NB4 (cell line): ENCODE results near the gene MMAA.
"Not testable (repeated sequence)": the region's sequence is repeated elsewhere in the genome, so short reads cannot be mapped to it uniquely, and the experiment has no call there.

Experiments
- DNase-seq: peaks from one replicate; pipeline ENCODE4 v3.0.0; 2010; ENCODE audit warnings: low read depth
- H3K4me3 ChIP-seq: one replicate; pipeline ENCODE4 v1.5.1; 2011; ENCODE audit warnings: mild to moderate bottlenecking, low read depth, low read length, moderate library complexity
- CTCF ChIP-seq: IDR thresholded peaks from one replicate; pipeline ENCODE4 v1.5.1; 2012; ENCODE audit warnings: low read depth, low read length
- MYC ChIP-seq: IDR thresholded peaks from 2 replicates; pipeline ENCODE4 v1.6.1; 2011; ENCODE audit warnings: low read depth, low read length
- POLR2A ChIP-seq: IDR thresholded peaks from 2 replicates; pipeline ENCODE4 v1.6.1; 2011; ENCODE audit warnings: mild to moderate bottlenecking; ENCODE audit not compliant: insufficient read length; ENCODE audit errors: extremely low read depth
- TF ChIP-seq, protein P1 (sequence below): IDR thresholded peaks from 2 replicates; pipeline ENCODE4 v1.6.1; 2011; ENCODE audit warnings: low read depth, low read length

MMAA gene

DNA sequence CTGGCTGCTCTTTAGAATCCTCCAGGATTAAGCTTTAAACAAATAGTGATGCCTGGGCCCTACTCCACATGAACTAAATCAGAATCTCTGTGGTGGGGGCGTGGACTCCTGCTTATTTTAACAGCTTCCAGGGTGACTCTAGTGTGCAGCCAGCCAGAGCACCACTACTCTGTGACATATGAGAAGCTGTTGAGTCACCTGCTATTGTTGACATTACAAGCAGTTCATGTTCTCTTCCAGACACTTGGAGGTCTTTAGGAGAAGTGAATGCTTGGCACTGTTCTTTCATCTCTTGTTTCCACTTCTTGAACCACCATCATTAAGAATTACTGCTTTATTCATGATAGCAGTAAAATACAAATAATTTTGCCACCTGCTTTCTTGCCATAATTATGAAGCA lies 60.3 kb downstream of the MMAA start:
- TF ChIP-seq POLR2A (no peak), MYC (no peak), CTCF (no peak)
- TF ChIP-seq, protein P1, sequence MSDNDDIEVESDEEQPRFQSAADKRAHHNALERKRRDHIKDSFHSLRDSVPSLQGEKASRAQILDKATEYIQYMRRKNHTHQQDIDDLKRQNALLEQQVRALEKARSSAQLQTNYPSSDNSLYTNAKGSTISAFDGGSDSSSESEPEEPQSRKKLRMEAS = no peak
- DNase-seq = no peak
- H3K4me3 ChIP-seq = no peak overlapping the region

GRCh38 chr4:145679991-145680455 lies 60.8 kb downstream of the MMAA start, which contains the start of gene C4orf51:
Gene C4orf51 (plus strand): TSS chr4:145680146. CDS start chr4:145680204, 58 bp downstream.
- no peak within 1 kb of the TSS for H3K4me3 ChIP-seq
- DNase-seq = no peak
- TF ChIP-seq, protein P1 = no peak

DNA sequence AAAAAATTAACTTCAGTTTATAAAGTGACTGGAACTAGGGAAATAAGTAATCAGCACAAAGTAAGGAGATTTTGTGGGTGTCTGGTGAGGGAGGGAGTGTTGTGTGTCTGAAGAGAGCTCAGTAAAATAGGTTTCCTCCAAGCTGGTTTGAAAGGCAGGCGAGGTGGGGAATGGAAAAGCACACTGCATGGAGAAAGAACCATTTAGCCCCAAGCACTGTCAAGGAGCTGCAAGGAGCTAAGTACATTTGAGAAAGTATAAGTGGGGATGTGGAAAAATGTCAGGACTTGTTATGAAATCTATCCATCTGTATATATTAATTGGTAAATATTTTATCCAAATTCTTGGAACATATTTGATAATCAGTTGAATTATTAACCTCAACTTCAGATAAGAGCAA lies 61.7 kb downstream of the MMAA start:
- TF ChIP-seq CTCF = no peak
- TF ChIP-seq, protein P1 = no peak
- no peak for TF ChIP-seq POLR2A
- TF ChIP-seq MYC = no peak
- DNase-seq = no peak

GRCh38 chr4:145681518-145681917 lies 62.3 kb downstream of the MMAA start:
- H3K4me3 ChIP-seq = no peak overlapping the region
- no peak for TF ChIP-seq CTCF
- TF ChIP-seq, protein P1 = no peak
- TF ChIP-seq MYC = no peak
- no peak for TF ChIP-seq POLR2A
- no peak for DNase-seq

More for the DNA sequence above, 61.7 kb downstream of the MMAA start:
- H3K4me3 ChIP-seq = no peak overlapping the region

GRCh38 chr4:145681956-145682355 lies 62.8 kb downstream of the MMAA start:
- no peak for TF ChIP-seq POLR2A
- no peak for TF ChIP-seq CTCF
- TF ChIP-seq, protein P1 = no peak
- TF ChIP-seq MYC = no peak
- H3K4me3 ChIP-seq = no peak overlapping the region
- DNase-seq = no peak

GRCh38 chr4:145686991-145687390 lies 67.8 kb downstream of the MMAA start:
- DNase-seq = no peak
- no peak overlapping the region for H3K4me3 ChIP-seq
- TF ChIP-seq, protein P1 = no peak

- H3K4me3 ChIP-seq = no peak overlapping the region
- DNase-seq = no peak
- TF ChIP-seq CTCF = no peak
- no peak for TF ChIP-seq POLR2A
- TF ChIP-seq, protein P1 = no peak
- no peak for TF ChIP-seq MYC
Measured at GRCh38 chr4:145690610-145691009, 71.4 kb downstream of the MMAA start.

GRCh38 chr4:145691416-145691815 lies 72.2 kb downstream of the MMAA start:
- not testable (repeated sequence) for H3K4me3 ChIP-seq, DNase-seq
